Common myeloid progenitor, CD34-positive (primary cell): ENCODE data around the gene DTNB.

Experiments
- CTCF ChIA-PET: fragments of 350-600 bp; sonication (Branson Sonifier 250); formaldehyde crosslinking; loops from one replicate; lab custom pipeline; 2021; ENCODE audit warnings: antibody characterized with exemption; lab: Charles Lee
- POLR2A ChIA-PET: fragments of 350-600 bp; sonication (Branson Sonifier 250); formaldehyde crosslinking; loops from one replicate; lab custom pipeline; 2021; ENCODE audit warnings: antibody characterized with exemption; lab: Charles Lee
- DNase-seq, 3 donors: peaks; one replicate each; pipeline versions ENCODE4 v3.0.0 to v3.0.0-alpha.2; 2013
- H3K27ac ChIP-seq, 2 experiments: 1 replicate in 1 of 2; 2 replicates in 1 of 2; pipeline ENCODE4 v1.7.0; 2013; ENCODE audit warnings: inconsistent platforms in 2 of 2, low read length in 2 of 2, mild to moderate bottlenecking in 2 of 2, low read depth in 1 of 2, moderate library complexity in 1 of 2; ENCODE audit not compliant: severe bottlenecking in 2 of 2, insufficient read depth in 1 of 2, poor library complexity in 1 of 2
- H3K27me3 ChIP-seq, 5 experiments: replicated peaks in 2 of 5; 1 replicate in 3 of 5; 2 replicates in 2 of 5; pipeline versions ENCODE4 v1.6.1 to v1.7.0; 2013; ENCODE audit warnings: low read length in 4 of 5, mild to moderate bottlenecking in 2 of 5, moderate library complexity in 2 of 5, inconsistent platforms in 1 of 5; ENCODE audit not compliant: insufficient read depth in 5 of 5, control insufficient read depth in 4 of 5
- H3K36me3 ChIP-seq, 4 experiments: 1 replicate in 2 of 4; 2 replicates in 2 of 4; pipeline versions ENCODE4 v1.6.1 to v1.7.0; 2013; ENCODE audit warnings: low read length in 3 of 4, control low read depth in 1 of 4, mild to moderate bottlenecking in 1 of 4; ENCODE audit not compliant: control insufficient read depth in 4 of 4, insufficient read depth in 4 of 4
- H3K4me1 ChIP-seq, 4 experiments: 1 replicate in 3 of 4; 2 replicates in 1 of 4; pipeline versions ENCODE4 v1.6.1 to v1.7.1; 2013; ENCODE audit warnings: low read length in 3 of 4, mild to moderate bottlenecking in 3 of 4, control low read depth in 1 of 4, inconsistent platforms in 1 of 4, moderate library complexity in 1 of 4; ENCODE audit not compliant: control insufficient read depth in 4 of 4, insufficient read depth in 4 of 4; ENCODE audit errors: control extremely low read depth in 1 of 4
- H3K4me3 ChIP-seq, 7 experiments: 1 replicate in 4 of 7; 2 replicates in 3 of 7; pipeline versions ENCODE4 v1.5.1 to v1.7.0; 2013; ENCODE audit warnings: mild to moderate bottlenecking in 7 of 7, low read length in 6 of 7, moderate library complexity in 6 of 7, inconsistent platforms in 2 of 7, low read depth in 2 of 7, control low read depth in 1 of 7; ENCODE audit not compliant: insufficient read depth in 4 of 7, control insufficient read depth in 1 of 7; ENCODE audit errors: extremely low read depth in 1 of 7
- H3K9me3 ChIP-seq, 5 experiments: 1 replicate in 4 of 5; 2 replicates in 1 of 5; pipeline versions ENCODE4 v1.6.1 to v1.7.1; 2013; ENCODE audit warnings: low read length in 4 of 5, mild to moderate bottlenecking in 2 of 5, inconsistent platforms in 1 of 5, low read depth in 1 of 5, moderate library complexity in 1 of 5; ENCODE audit not compliant: control insufficient read depth in 4 of 5, insufficient read depth in 2 of 5; ENCODE audit errors: control extremely low read depth in 1 of 5
- WGBS: methylation state at CpG from one replicate; pipeline ENCODE4 v1.1.5; 2013; ENCODE audit not compliant: insufficient coverage; 5-methylcytosine and 5-hydroxymethylcytosine counted together

DTNB gene

DNA sequence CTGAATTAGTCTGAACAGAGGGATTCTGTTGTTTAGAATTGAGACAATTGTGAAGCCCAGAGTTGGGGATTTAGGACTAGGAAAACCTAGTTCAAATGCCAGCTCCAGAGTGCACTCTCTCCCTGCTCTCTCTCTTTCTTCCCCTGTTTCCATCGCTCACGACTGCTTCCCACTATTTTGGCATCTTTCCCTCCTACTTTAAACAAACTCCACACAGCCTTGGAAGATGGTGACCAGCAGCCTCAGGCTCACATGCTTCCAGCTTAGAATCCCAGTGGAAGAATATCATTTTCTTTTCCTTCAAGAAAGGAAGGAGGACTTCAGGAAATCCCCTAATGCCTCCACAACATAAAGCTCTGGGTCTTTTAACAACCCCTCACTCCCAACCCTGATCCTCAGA lies 325.5 kb downstream of the DTNB start:
- CTCF ChIA-PET, result interaction anchor here (1.1 to 2.1 kb wide), 5 partner anchors 10 to 38 kb away, joined by 3 to 6 read pairs (median 3); no protein-coding TSS in a partner anchor
- H3K27me3 ChIP-seq, result no peaks in the 10 kb centered on the region
- H3K27ac ChIP-seq, result no peak overlapping the region
- no peaks in the 10 kb centered on the region for H3K9me3 ChIP-seq
- DNase-seq, result no peak
- POLR2A ChIA-PET, result no interaction called here
- WGBS, result 91% methylated on average over 2 of the region's 2 CpGs
- H3K36me3 ChIP-seq, result no peaks in the 10 kb centered on the region
- H3K4me1 ChIP-seq, result peaks cover 0 to 4% (median 4%) of the 10 kb centered on the region in 4 experiments
- no peak overlapping the region for H3K4me3 ChIP-seq

DNA sequence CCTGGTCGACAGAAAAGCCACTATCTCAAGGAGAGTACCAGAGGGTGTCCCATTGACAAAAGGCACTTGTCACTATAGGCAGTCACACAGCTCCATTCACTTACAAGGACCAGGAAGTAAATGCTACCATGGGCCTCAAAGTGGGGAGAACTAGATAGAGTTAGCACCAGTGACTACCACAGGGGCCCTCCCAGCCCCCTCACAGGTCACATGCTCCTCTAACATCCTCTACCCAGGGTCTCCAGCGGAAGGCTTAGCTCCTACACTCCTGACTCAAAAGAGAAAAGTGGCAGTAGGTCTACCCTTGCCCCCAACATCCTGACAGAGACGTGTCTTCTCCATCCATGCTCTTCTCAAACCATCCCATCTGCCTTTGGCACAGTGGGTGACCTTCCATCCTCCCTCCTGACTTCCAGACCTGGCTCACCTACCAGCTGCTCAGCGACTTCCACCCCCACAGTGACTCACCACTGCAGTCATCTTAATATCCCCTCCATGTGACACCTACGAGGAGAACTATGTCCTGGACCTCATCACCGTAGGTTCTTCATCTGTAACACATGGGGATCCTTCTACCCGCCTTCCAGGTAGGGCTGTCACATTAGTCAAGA lies 326.1 kb downstream of the DTNB start:
- no peaks in the 10 kb centered on the region for H3K27me3 ChIP-seq
- CTCF ChIA-PET, result interaction anchor here (1.1 to 2.1 kb wide), 5 partner anchors 11 to 38 kb away, joined by 3 to 6 read pairs (median 3); no protein-coding TSS in a partner anchor
- POLR2A ChIA-PET, result interaction anchor here (0.6 kb wide), 2 partner anchors 44 to 870 kb away, joined by 3 to 6 read pairs; no protein-coding TSS in a partner anchor
- 91% methylated on average over 4 of the region's 7 CpGs for WGBS
- no peak for DNase-seq
- no peaks in the 10 kb centered on the region for H3K9me3 ChIP-seq
- no peaks in the 10 kb centered on the region for H3K36me3 ChIP-seq
- no peak overlapping the region for H3K27ac ChIP-seq
- H3K4me3 ChIP-seq, result no peak overlapping the region
- peaks cover 0 to 8% (median 8%) of the 10 kb centered on the region in 4 experiments for H3K4me1 ChIP-seq

DNA sequence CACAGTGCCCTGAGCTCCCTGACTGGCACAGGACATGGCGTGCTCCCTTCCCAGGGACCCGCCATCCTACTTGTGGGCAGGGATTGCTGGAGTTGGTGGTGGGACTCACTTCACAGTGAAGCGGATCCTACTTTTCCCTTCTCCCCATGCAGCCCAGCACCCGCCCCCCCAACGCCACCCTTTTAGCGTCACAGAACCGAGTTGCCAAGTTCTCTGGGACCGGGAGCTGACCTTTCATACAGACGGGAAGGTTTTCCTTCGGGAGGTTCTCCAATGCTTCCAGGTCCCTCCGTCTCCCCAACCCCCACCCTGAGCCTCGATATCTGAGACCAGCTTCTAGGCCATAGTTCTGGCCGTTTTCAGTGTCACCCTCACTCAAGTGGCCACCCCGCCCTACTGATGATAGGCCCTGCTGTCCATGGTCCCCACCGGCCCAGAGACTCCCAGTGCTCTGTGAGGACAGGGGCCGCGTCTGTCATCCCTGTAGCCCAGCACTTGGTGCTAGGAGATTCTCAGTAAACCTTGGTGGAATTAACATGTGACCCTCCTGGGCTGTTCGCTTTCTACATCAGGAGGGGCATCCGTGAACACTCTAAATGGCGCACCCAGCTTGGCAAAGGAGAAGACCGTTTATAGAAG lies 330.1 kb downstream of the DTNB start:
- WGBS, result 96% methylated on average over 17 of the region's 21 CpGs
- Histone ChIP-seq H3K36me3 (peaks cover 0 to 3% (median 2%) of the 10 kb centered on the region in 4 experiments), H3K27me3 (no peaks in the 10 kb centered on the region), H3K4me3 (no peak overlapping the region), H3K9me3 (no peaks in the 10 kb centered on the region), H3K4me1 (peaks cover 0 to 22% (median 16%) of the 10 kb centered on the region in 4 experiments), H3K27ac (no peak overlapping the region)
- DNase-seq, result no peak
- CTCF ChIA-PET, result interaction anchor here (0.6 to 2.0 kb wide), 19 partner anchors 12 to 275 kb away, joined by 3 to 9 read pairs (median 3); no protein-coding TSS in a partner anchor
- POLR2A ChIA-PET, result no interaction called here

DNA sequence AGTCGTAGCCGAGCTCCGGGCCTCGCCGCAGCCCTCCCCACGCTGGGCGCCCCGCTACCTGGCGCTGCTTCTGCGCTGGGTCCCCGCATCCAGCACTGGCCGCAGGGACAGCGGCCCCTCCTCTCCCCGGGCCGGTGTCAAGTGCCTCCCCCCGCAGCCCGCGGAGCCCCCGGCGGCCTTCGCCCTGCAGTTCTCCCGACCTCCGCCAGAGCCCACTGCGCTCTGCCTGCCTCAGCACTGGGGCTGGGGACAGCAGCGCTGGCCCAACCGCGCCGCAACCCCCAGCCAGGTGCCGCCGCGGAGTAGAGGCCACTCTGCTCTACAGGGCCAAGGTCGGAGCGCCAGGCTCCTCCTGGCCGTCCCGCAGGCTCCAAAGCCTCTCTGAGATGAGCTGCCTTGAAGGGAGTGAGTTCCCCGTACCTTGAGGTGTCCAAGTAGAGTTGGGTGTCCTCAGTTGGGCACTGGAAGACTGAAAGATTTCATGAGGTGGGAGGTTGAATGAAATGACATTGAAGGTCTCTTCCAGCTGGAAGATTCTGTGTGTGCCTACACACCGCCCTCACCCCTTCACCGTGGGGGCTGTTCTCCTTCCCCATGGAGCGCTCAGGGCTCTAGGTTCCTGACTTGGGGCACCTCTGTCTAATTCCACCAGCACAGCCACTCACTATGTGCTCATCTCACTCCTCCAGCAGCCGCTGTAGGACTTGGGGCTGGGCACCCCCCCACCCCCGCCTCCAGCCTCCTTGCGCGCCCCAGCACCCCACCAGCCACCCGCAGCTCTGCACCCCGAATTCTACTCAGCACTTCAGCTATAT lies 330.8 kb downstream of the DTNB start:
- DNase-seq, result peak; percentile 86 to 95 (median 94)
- ChIA-PET CTCF (interaction anchor here (0.6 to 2.0 kb wide), 20 partner anchors 11 to 275 kb away, joined by 3 to 9 read pairs (median 3); no protein-coding TSS in a partner anchor), POLR2A (no interaction called here)
- Histone ChIP-seq H3K27ac (no peak overlapping the region), H3K36me3 (peaks cover 0 to 5% (median 3%) of the 10 kb centered on the region in 4 experiments), H3K4me3 (peak overlapping the region; percentile 52 to 82 (median 68)), H3K4me1 (peaks cover 0 to 22% (median 16%) of the 10 kb centered on the region in 4 experiments), H3K27me3 (no peaks in the 10 kb centered on the region), H3K9me3 (no peaks in the 10 kb centered on the region)
- WGBS, result 12% methylated on average over 37 of the region's 45 CpGs

DNA sequence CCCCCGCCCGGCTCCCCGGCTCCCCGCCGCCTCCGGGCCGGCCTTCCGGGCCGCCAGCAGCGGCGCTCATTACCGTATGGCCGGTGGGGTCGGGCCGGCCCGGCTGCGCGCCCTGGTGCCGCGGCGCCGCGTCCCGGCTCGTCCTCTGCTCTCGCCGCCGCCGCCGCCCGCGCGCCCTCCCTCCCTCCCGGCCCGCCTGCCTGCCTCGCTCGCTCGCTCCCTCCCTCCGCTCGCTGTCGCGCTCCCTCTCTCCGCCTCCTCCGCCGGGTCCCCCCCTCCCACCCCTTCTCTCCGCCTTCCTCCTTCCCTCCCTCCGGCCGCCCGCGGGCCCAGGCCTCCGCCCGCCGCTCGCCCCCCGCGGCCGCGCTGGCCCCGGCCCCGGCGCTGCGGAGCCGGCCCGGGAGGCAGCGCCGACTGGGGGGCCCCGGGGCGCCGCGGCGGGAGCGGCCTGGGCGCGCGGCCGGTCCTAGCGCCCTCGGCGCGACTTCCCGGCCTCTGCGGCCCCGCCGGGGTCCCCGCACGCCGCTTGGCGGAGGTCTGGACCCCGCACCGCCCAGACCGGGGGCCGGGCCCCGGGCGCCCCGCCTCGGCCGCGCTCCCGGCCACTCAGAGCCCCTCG lies 331.5 kb downstream of the DTNB start, which contains the start of gene DNMT3A:
TSS of gene DNMT3A (minus strand) at position 173 of the 619 bp plus-strand sequence. CDS start 27,941 bp downstream, outside the sequence.
- 0% methylated on average over 63 of the region's 100 CpGs for WGBS
- ChIA-PET CTCF (interaction anchor here (1.1 to 2.0 kb wide), 9 partner anchors 14 to 276 kb away, joined by 3 to 9 read pairs (median 3); no protein-coding TSS in a partner anchor), POLR2A (no interaction called here)
- peaks cover 0 to 5% (median 3%) of the 10 kb centered on the region in 4 experiments for H3K36me3 ChIP-seq
- H3K27me3 ChIP-seq, result no peaks in the 10 kb centered on the region
- peak; percentile 29 to 62 (median 42) for DNase-seq
- H3K9me3 ChIP-seq, result no peaks in the 10 kb centered on the region
- no peak within 1 kb of the TSS for H3K27ac ChIP-seq
- peaks cover 0 to 23% (median 18%) of the 10 kb centered on the region in 4 experiments for H3K4me1 ChIP-seq
- peak within 1 kb of the TSS; percentile 52 to 82 (median 68) for H3K4me3 ChIP-seq

DNA sequence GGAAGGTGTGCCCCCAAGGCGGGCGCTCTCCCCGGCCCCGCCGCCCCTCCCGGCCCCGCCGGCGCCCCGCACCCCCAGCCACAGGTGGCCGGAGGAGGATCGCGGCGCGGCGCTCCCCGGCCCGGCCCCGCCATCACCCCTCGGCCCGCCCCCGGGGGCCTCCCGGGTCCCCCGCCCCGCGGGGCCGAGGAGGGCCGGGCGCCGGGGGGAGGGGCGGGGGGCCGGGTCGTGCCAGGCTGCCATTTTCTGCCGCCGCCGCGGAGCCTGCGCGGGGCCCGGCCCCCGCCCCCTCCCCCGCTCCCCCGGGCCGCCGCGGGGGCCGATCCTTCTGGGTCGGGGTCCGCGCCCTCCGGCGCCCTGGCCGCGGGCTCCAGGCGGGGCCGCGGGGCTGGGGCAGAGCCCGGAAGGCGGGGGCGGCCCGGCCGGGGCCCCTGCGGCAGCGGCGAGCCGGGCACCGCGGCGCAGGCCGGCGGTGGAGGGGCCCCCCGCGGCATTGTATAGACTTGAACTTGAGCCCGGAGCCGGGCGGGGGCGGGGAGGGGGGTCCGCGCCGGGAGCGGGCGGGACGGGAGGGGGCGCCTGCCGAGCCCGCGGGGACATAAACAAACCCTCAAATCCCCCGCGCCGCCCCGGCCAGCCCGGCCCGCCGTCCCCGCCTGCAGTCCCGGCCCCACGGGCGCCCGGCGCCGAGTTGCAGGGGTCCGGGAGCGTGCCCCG lies 332.2 kb downstream of the DTNB start:
- Histone ChIP-seq H3K4me1 (peaks cover 0 to 26% (median 20%) of the 10 kb centered on the region in 4 experiments), H3K27me3 (no peaks in the 10 kb centered on the region), H3K27ac (no peak overlapping the region), H3K36me3 (peaks cover 0 to 5% (median 3%) of the 10 kb centered on the region in 4 experiments), H3K9me3 (no peaks in the 10 kb centered on the region), H3K4me3 (peak overlapping the region; percentile 49 to 79 (median 64))
- under 1% methylated on average over 73 of the region's 104 CpGs for WGBS
- ChIA-PET CTCF (no interaction called here), POLR2A (no interaction called here)
- peak in 2 of 3 donors; percentile 15 to 35 for DNase-seq
